Skeletal muscle tissue (tissue), 4 donors: ENCODE measurements around the gene CREB1. TPM values are rescaled to one million over a fixed set of nuclear protein-coding genes. Genes with fewer than 3 reads are reported as not detected.

Experiments used
- H3K27ac ChIP-seq: one replicate; pipeline ENCODE4 v1.7.0; 2013; ENCODE audit warnings: mild to moderate bottlenecking, low read depth, low read length, inconsistent platforms
- H3K27me3 ChIP-seq, 3 donors: one replicate each; pipeline ENCODE4 v1.7.0; 2013; ENCODE audit warnings: low read length in 3 of 3; ENCODE audit not compliant: control insufficient read depth in 3 of 3, insufficient read depth in 3 of 3
- H3K36me3 ChIP-seq, 3 donors: one replicate each; pipeline ENCODE4 v1.7.0; 2013; ENCODE audit warnings: low read length in 3 of 3; ENCODE audit not compliant: control insufficient read depth in 3 of 3, insufficient read depth in 3 of 3
- H3K4me1 ChIP-seq, 3 donors: one replicate each; pipeline ENCODE4 v1.7.0; 2013; ENCODE audit warnings: low read length in 3 of 3, mild to moderate bottlenecking in 3 of 3; ENCODE audit not compliant: control insufficient read depth in 3 of 3, insufficient read depth in 3 of 3
- H3K4me3 ChIP-seq, 3 donors: one replicate each; pipeline ENCODE4 v1.7.0; 2013; ENCODE audit warnings: low read length in 3 of 3
- H3K9ac ChIP-seq, 3 donors: one replicate each; pipeline ENCODE4 v1.7.0; 2013; ENCODE audit warnings: low read length in 3 of 3, mild to moderate bottlenecking in 3 of 3, moderate library complexity in 2 of 3, low read depth in 1 of 3
- H3K9me3 ChIP-seq, 3 donors: one replicate each; pipeline ENCODE4 v1.7.0; 2013; ENCODE audit warnings: low read length in 3 of 3; ENCODE audit not compliant: control insufficient read depth in 3 of 3
- total RNA-seq: library from RNA; depleted of rRNA; stranded (reverse); fragments of >200 nt; gene quantifications from one replicate; pipeline ENCODE4 v1.2.3, GENCODE V29; 2014
- donor health status: Osteomylitis.

The CREB1 gene
- total RNA-seq, 1 donor from 2014 or later, result 30.8 TPM

GRCh38 chr2:207600231-207600630, 70.5 kb downstream of the CREB1 start:
- H3K36me3 ChIP-seq, result peaks cover 0 to 11% (median 0%) of the 10 kb centered on the region in 3 donors
- no peak overlapping the region for H3K4me3 ChIP-seq
- no peaks in the 10 kb centered on the region for H3K27me3 ChIP-seq
- no peak overlapping the region for H3K9ac ChIP-seq
- no peak overlapping the region for H3K27ac ChIP-seq
- no peaks in the 10 kb centered on the region for H3K4me1 ChIP-seq
- no peaks in the 10 kb centered on the region for H3K9me3 ChIP-seq

GRCh38 chr2:207601774-207602173, 72.0 kb downstream of the CREB1 start:
- no peak overlapping the region for H3K27ac ChIP-seq
- no peak overlapping the region for H3K4me3 ChIP-seq

DNA sequence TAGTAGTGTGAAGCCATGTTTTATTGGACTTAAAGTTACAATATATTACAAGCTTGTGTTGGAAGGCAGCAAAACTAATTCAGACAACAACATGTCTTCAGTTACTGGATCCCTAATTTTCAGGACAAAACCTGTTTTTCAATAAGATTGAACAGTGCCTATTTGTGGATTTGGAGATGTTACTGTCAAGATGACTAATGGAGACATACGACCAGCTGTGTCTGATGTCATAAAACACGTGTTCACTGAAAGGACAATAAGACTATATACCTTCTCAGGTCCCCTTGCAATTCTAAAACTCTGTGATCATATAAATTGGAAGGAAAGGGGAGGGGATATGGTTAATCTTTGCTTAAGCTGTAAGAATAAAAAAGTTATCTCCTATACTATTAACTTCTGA, 73.7 kb downstream of the CREB1 start:
- Histone ChIP-seq H3K9me3 (no peaks in the 10 kb centered on the region), H3K9ac (no peak overlapping the region), H3K27ac (no peak overlapping the region), H3K4me3 (no peak overlapping the region), H3K27me3 (no peaks in the 10 kb centered on the region), H3K36me3 (peaks cover 0 to 5% (median 0%) of the 10 kb centered on the region in 3 donors), H3K4me1 (no peaks in the 10 kb centered on the region)

More at GRCh38 chr2:207601774-207602173, 72.0 kb downstream of the CREB1 start:
- Histone ChIP-seq H3K27me3 (no peaks in the 10 kb centered on the region), H3K4me1 (no peaks in the 10 kb centered on the region), H3K36me3 (peaks cover 0 to 9% (median 0%) of the 10 kb centered on the region in 3 donors), H3K9ac (no peak overlapping the region), H3K9me3 (no peaks in the 10 kb centered on the region)

DNA sequence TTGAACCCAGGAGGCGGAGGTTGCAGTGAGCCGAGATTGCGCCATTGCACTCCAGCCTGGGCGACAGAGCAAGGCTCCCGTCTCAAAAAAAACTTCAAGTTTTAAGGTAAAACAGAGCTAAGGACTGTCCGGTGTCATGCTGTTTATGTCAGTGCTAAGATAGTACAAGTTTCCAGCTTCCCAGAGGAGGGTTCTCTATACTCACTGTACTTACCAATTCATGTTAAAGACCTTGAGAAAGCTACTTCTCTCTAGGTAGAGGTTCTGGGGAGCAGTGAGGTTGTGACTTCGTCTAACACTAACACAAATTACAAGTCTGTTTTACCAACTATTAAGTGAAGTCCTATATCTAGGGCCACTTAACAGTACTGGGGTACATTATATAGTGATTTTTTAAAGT, 76.6 kb downstream of the CREB1 start:
- Histone ChIP-seq H3K27ac (no peak overlapping the region), H3K4me3 (no peak overlapping the region), H3K9ac (no peak overlapping the region), H3K27me3 (no peaks in the 10 kb centered on the region), H3K4me1 (no peaks in the 10 kb centered on the region), H3K36me3 (peaks cover 0 to 1% (median 0%) of the 10 kb centered on the region in 3 donors), H3K9me3 (no peaks in the 10 kb centered on the region)

- Histone ChIP-seq H3K36me3 (peaks cover 0 to 1% (median 0%) of the 10 kb centered on the region in 3 donors), H3K9ac (no peak overlapping the region), H3K27me3 (no peaks in the 10 kb centered on the region), H3K9me3 (no peaks in the 10 kb centered on the region), H3K27ac (no peak overlapping the region), H3K4me3 (no peak overlapping the region), H3K4me1 (no peaks in the 10 kb centered on the region)
These were observed 77.1 kb downstream of the CREB1 start for GRCh38 chr2:207606829-207607228.

DNA sequence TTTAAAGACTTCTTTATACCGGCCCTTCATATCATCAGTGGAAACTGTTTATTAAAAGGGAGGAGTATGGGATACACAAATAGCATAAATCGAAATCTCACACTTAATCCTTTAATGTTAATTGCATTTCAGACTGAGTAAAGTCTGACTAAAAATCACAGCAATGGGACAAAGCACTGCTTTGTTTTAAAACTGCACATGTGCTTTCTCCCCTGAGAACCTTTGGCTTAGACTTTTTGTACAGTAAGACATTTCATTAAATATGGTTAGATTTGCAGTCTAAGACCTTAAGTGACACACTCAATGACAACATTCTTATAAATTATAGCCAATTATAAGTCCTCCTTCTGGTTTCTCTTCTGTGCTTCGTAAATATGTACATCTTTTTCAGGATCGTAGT, 83.0 kb downstream of the CREB1 start:
- Histone ChIP-seq H3K4me3 (no peak overlapping the region), H3K27ac (no peak overlapping the region), H3K4me1 (no peaks in the 10 kb centered on the region), H3K9ac (no peak overlapping the region), H3K27me3 (no peaks in the 10 kb centered on the region), H3K36me3 (peaks cover 2 to 5% (median 5%) of the 10 kb centered on the region in 3 donors), H3K9me3 (no peaks in the 10 kb centered on the region)

DNA sequence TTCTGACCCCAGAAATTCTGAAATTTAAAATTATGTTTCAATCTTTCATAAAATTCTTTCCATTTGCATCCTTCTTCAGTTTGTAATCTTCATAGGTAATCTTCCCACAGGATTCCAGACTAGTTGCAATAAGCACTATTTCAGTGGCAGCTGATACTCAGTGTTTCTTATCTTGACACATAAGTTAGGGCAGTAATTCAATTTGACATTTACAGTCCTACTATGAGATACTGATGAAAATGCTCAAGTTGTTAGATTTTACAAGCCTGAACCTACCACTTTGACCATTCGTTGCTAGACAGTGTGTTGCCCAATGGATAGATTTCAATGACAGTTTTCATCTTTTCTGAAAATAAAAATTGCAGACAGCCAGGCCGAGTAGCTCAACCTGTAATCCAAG, 85.1 kb downstream of the CREB1 start:
- Histone ChIP-seq H3K36me3 (peaks cover 2 to 9% (median 5%) of the 10 kb centered on the region in 3 donors), H3K27ac (no peak overlapping the region), H3K27me3 (no peaks in the 10 kb centered on the region), H3K9ac (no peak overlapping the region), H3K4me1 (no peaks in the 10 kb centered on the region), H3K9me3 (no peaks in the 10 kb centered on the region), H3K4me3 (no peak overlapping the region)

- H3K27ac ChIP-seq, result no peak overlapping the region
- no peaks in the 10 kb centered on the region for H3K27me3 ChIP-seq
- H3K9me3 ChIP-seq, result no peaks in the 10 kb centered on the region
- no peak overlapping the region for H3K4me3 ChIP-seq
- H3K9ac ChIP-seq, result no peak overlapping the region
- peaks cover 5 to 13% (median 5%) of the 10 kb centered on the region in 3 donors for H3K36me3 ChIP-seq
- H3K4me1 ChIP-seq, result no peaks in the 10 kb centered on the region
These were observed 86.4 kb downstream of the CREB1 start for GRCh38 chr2:207616185-207616584.

- Histone ChIP-seq H3K9ac (no peak overlapping the region), H3K36me3 (peaks cover 11 to 16% (median 13%) of the 10 kb centered on the region in 3 donors), H3K4me3 (no peak overlapping the region), H3K27ac (no peak overlapping the region), H3K4me1 (no peaks in the 10 kb centered on the region), H3K27me3 (no peaks in the 10 kb centered on the region), H3K9me3 (no peaks in the 10 kb centered on the region)
These were observed 87.4 kb downstream of the CREB1 start for GRCh38 chr2:207617011-207617671.

GRCh38 chr2:207619764-207620203, 90.0 kb downstream of the CREB1 start:
- H3K4me1 ChIP-seq, result peaks cover 9 to 11% (median 10%) of the 10 kb centered on the region in 3 donors
- H3K9ac ChIP-seq, result no peak overlapping the region
- peaks cover 11 to 19% (median 13%) of the 10 kb centered on the region in 3 donors for H3K36me3 ChIP-seq
- H3K27ac ChIP-seq, result no peak overlapping the region
- no peaks in the 10 kb centered on the region for H3K27me3 ChIP-seq
- H3K9me3 ChIP-seq, result no peaks in the 10 kb centered on the region
- H3K4me3 ChIP-seq, result no peak overlapping the region
